Mesodermal cell (in vitro differentiated cells): Measurements from ENCODE around the gene UNCX.

Experiments
- H3K27ac ChIP-seq: 2 replicates; pipeline ENCODE4 v1.7.0; 2013; ENCODE audit warnings: mild to moderate bottlenecking, low read depth, low read length, moderate library complexity; ENCODE audit not compliant: severe bottlenecking
- H3K36me3 ChIP-seq: 2 replicates; pipeline ENCODE4 v1.7.1; 2013; ENCODE audit warnings: mild to moderate bottlenecking, low read length, moderate library complexity; ENCODE audit not compliant: control insufficient read depth, insufficient read depth
- H3K4me1 ChIP-seq: one replicate; pipeline ENCODE4 v1.7.1; 2013; ENCODE audit warnings: mild to moderate bottlenecking, low read length; ENCODE audit not compliant: insufficient read depth, control insufficient read depth, poor library complexity, severe bottlenecking
- H3K4me3 ChIP-seq: 2 replicates; pipeline ENCODE4 v1.7.0; 2013; ENCODE audit warnings: low read length, control low read depth, mild to moderate bottlenecking; ENCODE audit not compliant: insufficient read depth, poor library complexity, severe bottlenecking; ENCODE audit errors: extremely low read depth
- H3K9me3 ChIP-seq: 2 replicates; pipeline ENCODE4 v1.7.1; 2013; ENCODE audit warnings: mild to moderate bottlenecking, low read length, moderate library complexity; ENCODE audit not compliant: control insufficient read depth
- WGBS, 2 experiments: methylation state at CpG; one replicate each; pipeline ENCODE4 v1.1.5; 2013; ENCODE audit warnings: missing lambda C conversion rate in 2 of 2; ENCODE audit not compliant: insufficient coverage in 2 of 2; 5-methylcytosine and 5-hydroxymethylcytosine counted together

UNCX gene

GRCh38 chr7:1240517-1241257, 8.0 kb downstream of the UNCX start:
- 1 to 2% methylated on average over 15 to 21 of the region's 40 CpGs for WGBS, 2 experiments
- Histone ChIP-seq H3K9me3 (no peaks in the 10 kb centered on the region), H3K36me3 (no peaks in the 10 kb centered on the region), H3K4me3 (no peak overlapping the region), H3K4me1 (no peaks in the 10 kb centered on the region), H3K27ac (no peak overlapping the region)

GRCh38 chr7:1241258-1241602, 8.6 kb downstream of the UNCX start:
- 3 to 4% methylated on average over 19 to 23 of the region's 38 CpGs for WGBS, 2 experiments
- H3K4me3 ChIP-seq: no peak overlapping the region
- H3K4me1 ChIP-seq: no peaks in the 10 kb centered on the region
- no peaks in the 10 kb centered on the region for H3K36me3 ChIP-seq
- H3K27ac ChIP-seq: no peak overlapping the region
- no peaks in the 10 kb centered on the region for H3K9me3 ChIP-seq

- no peaks in the 10 kb centered on the region for H3K36me3 ChIP-seq
- WGBS, 2 experiments: 1 to 3% methylated on average over 17 to 25 of the region's 51 CpGs
- H3K9me3 ChIP-seq: no peaks in the 10 kb centered on the region
- H3K4me1 ChIP-seq: no peaks in the 10 kb centered on the region
- no peak overlapping the region for H3K4me3 ChIP-seq
- no peak overlapping the region for H3K27ac ChIP-seq
Measured at GRCh38 chr7:1241603-1242255, 9.1 kb downstream of the UNCX start.

GRCh38 chr7:1242256-1242605, 9.6 kb downstream of the UNCX start:
- Histone ChIP-seq H3K36me3 (no peaks in the 10 kb centered on the region), H3K4me1 (no peaks in the 10 kb centered on the region), H3K9me3 (no peaks in the 10 kb centered on the region), H3K27ac (no peak overlapping the region), H3K4me3 (no peak overlapping the region)
- 0% methylated on average over 26 to 33 of the region's 33 CpGs for WGBS, 2 experiments

DNA sequence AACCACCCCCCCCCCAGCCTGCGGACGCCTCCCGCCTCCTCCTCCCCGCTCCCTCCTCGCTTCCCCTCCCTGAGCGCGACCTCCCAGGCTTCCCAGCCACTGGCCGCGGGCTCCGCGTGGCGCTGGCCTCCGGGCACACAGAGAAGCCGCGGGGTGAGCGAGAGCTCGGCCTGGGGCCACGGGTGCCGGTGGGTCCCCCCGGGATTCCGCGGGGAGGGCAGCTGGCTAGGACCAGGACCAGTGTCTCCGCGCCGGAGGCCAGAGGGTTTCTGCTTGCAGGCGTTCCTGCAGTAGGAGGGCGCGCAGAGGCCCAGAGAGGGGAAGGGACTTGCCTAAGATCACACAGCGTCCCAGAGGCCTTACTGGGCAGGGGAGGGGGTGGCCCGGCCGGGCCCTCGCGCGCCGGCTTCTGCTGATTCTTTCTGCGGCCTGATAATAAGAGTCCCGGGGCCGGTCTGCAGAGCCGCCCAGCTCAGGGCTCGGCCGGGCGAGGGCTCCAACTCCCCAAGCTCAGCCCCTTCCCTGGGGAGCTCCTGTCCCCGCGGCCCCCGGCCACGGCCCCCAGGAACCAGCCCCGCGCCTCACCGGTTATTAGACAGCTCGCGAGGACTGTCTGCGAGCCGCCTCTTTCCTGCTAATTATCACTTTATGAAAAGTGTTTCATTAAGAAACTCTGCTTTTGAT, 10.1 kb downstream of the UNCX start:
- Histone ChIP-seq H3K9me3 (no peaks in the 10 kb centered on the region), H3K36me3 (no peaks in the 10 kb centered on the region), H3K4me3 (no peak overlapping the region), H3K4me1 (no peaks in the 10 kb centered on the region), H3K27ac (no peak overlapping the region)
- WGBS, 2 experiments: 1 to 2% methylated on average over 21 to 39 of the region's 53 CpGs

- WGBS, 2 experiments: 3 to 7% methylated on average over 5 to 8 of the region's 17 CpGs
- H3K36me3 ChIP-seq: no peaks in the 10 kb centered on the region
- H3K4me3 ChIP-seq: no peak overlapping the region
- no peak overlapping the region for H3K27ac ChIP-seq
- no peaks in the 10 kb centered on the region for H3K9me3 ChIP-seq
- H3K4me1 ChIP-seq: peaks cover 3% of the 10 kb centered on the region
Measured at GRCh38 chr7:1243290-1243963, 10.8 kb downstream of the UNCX start.

- WGBS, 2 experiments: 2 to 4% methylated on average over 16 to 19 of the region's 24 CpGs
- Histone ChIP-seq H3K4me1 (peaks cover 5% of the 10 kb centered on the region), H3K36me3 (no peaks in the 10 kb centered on the region), H3K9me3 (no peaks in the 10 kb centered on the region), H3K4me3 (no peak overlapping the region), H3K27ac (no peak overlapping the region)
Measured at GRCh38 chr7:1243964-1244416, 11.3 kb downstream of the UNCX start.

DNA sequence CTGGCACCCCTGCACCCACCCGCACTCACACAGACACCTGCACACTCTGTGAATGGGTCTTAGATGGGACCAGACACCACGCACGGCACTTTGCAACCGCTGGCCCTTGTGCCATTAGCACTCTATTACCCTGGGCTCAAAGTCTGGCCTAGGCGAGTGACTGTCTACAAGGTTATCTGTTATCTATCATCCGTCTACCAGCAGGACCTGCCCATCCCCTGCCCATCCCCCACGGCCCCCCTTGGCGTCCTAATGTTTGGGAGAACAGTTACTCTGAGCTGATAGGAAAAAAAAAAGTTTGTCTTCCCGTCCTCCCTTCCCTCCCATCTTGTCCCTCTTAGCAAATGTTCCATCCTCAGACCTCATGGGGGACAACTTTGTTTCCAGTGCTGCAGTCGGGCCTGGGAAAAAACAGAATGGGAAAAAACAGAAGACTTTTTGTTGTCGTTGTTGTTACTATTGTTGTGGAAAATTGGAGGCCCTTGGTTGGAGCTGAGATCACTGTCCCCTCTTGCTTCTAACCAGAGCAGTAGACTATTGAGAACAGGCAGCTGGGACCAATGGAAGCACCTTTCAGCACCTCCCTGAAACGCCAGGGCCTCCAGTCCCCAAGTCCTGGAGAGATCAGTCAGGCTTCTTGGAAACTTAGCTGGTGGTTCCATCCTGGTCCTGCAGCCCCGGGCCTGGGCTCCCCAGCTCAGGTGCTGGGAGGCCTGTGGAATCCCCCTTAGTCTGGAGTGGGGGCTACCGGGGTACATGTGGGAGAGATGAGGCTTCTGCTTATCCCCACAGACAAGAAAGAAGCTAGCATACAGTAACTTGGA, 12.2 kb downstream of the UNCX start:
- Histone ChIP-seq H3K27ac (no peak overlapping the region), H3K9me3 (no peaks in the 10 kb centered on the region), H3K4me3 (no peak overlapping the region), H3K36me3 (no peaks in the 10 kb centered on the region), H3K4me1 (peaks cover 5% of the 10 kb centered on the region)
- 5 to 10% methylated on average over 3 to 7 of the region's 14 CpGs for WGBS, 2 experiments

- WGBS, 2 experiments: 4 to 13% methylated on average over 3 to 9 of the region's 12 CpGs
Measured at GRCh38 chr7:1245524-1246050, 12.9 kb downstream of the UNCX start.

More at GRCh38 chr7:1245524-1246050, 12.9 kb downstream of the UNCX start:
- H3K27ac ChIP-seq: no peak overlapping the region
- H3K9me3 ChIP-seq: no peaks in the 10 kb centered on the region
- peaks cover 5% of the 10 kb centered on the region for H3K4me1 ChIP-seq
- no peak overlapping the region for H3K4me3 ChIP-seq
- H3K36me3 ChIP-seq: no peaks in the 10 kb centered on the region
